ENCODE data around the gene SLC22A2. TPM values are rescaled to one million over a fixed set of nuclear protein-coding genes. Genes with fewer than 3 reads are reported as not detected.

SLC22A2 gene
- total RNA-seq, 4 donors from 2014 or later, result not detected

GRCh38 chr6:160270347-160270746, 11.7 kb upstream of the SLC22A2 start:
- no peak overlapping the region for H3K27ac ChIP-seq
- H3K36me3 ChIP-seq, result no peaks in the 10 kb centered on the region
- H3K4me3 ChIP-seq, result no peak overlapping the region
- no peak for DNase-seq (ENCODE audit: low spot score in 2 of 2)
- 91% methylated on average over 6 of the region's 6 CpGs for WGBS, 2 donors
- H3K9me3 ChIP-seq, result no peaks in the 10 kb centered on the region
- H3K27me3 ChIP-seq, result no peaks in the 10 kb centered on the region
- H3K4me1 ChIP-seq, result no peaks in the 10 kb centered on the region
- no peak for TF ChIP-seq POLR2A (IDR thresholded peaks at IDR 0.05)
- TF ChIP-seq CTCF (IDR thresholded peaks at IDR 0.05), result no peak
- no peak for TF ChIP-seq EP300 (IDR thresholded peaks at IDR 0.05)

GRCh38 chr6:160269771-160270170, 11.2 kb upstream of the SLC22A2 start:
- no peaks in the 10 kb centered on the region for H3K36me3 ChIP-seq
- no peak overlapping the region for H3K27ac ChIP-seq
- no peaks in the 10 kb centered on the region for H3K27me3 ChIP-seq
- no peak for DNase-seq (ENCODE audit: low spot score in 2 of 2)
- H3K4me3 ChIP-seq, result no peak overlapping the region
- TF ChIP-seq POLR2A (IDR thresholded peaks at IDR 0.05), result no peak
- no peak for TF ChIP-seq CTCF (IDR thresholded peaks at IDR 0.05)
- TF ChIP-seq EP300 (IDR thresholded peaks at IDR 0.05), result no peak
- H3K4me1 ChIP-seq, result no peaks in the 10 kb centered on the region
- 89 to 96% methylated on average over 3 of the region's 3 CpGs for WGBS, 2 donors
- no peaks in the 10 kb centered on the region for H3K9me3 ChIP-seq

- no peak for DNase-seq (ENCODE audit: low spot score in 2 of 2)
- H3K36me3 ChIP-seq, result no peaks in the 10 kb centered on the region
- 86 to 88% methylated on average over 4 of the region's 4 CpGs for WGBS, 2 donors
- TF ChIP-seq CTCF (IDR thresholded peaks at IDR 0.05), result no peak
- TF ChIP-seq POLR2A (IDR thresholded peaks at IDR 0.05), result no peak
- no peak for TF ChIP-seq EP300 (IDR thresholded peaks at IDR 0.05)
- no peaks in the 10 kb centered on the region for H3K9me3 ChIP-seq
- no peaks in the 10 kb centered on the region for H3K4me1 ChIP-seq
- H3K27me3 ChIP-seq, result no peaks in the 10 kb centered on the region
- no peak overlapping the region for H3K4me3 ChIP-seq
- H3K27ac ChIP-seq, result no peak overlapping the region
Measured at GRCh38 chr6:160269023-160269521, 10.5 kb upstream of the SLC22A2 start.

GRCh38 chr6:160267102-160267501, 8.5 kb upstream of the SLC22A2 start:
- Histone ChIP-seq H3K36me3 (no peaks in the 10 kb centered on the region), H3K4me3 (no peak overlapping the region), H3K27ac (no peak overlapping the region), H3K9me3 (no peaks in the 10 kb centered on the region), H3K27me3 (no peaks in the 10 kb centered on the region), H3K4me1 (no peaks in the 10 kb centered on the region)
- 89 to 90% methylated on average over 6 of the region's 6 CpGs for WGBS, 2 donors
- TF ChIP-seq CTCF (IDR thresholded peaks at IDR 0.05), result no peak
- no peak for TF ChIP-seq POLR2A (IDR thresholded peaks at IDR 0.05)
- TF ChIP-seq EP300 (IDR thresholded peaks at IDR 0.05), result no peak
- no peak for DNase-seq (ENCODE audit: low spot score in 2 of 2)

- H3K4me1 ChIP-seq, result no peaks in the 10 kb centered on the region
- H3K9me3 ChIP-seq, result no peaks in the 10 kb centered on the region
- DNase-seq (ENCODE audit: low spot score in 2 of 2), result no peak
- TF ChIP-seq CTCF (IDR thresholded peaks at IDR 0.05) (no peak), EP300 (IDR thresholded peaks at IDR 0.05) (no peak)
- no peaks in the 10 kb centered on the region for H3K36me3 ChIP-seq
- H3K4me3 ChIP-seq, result no peak overlapping the region
- no peak overlapping the region for H3K27ac ChIP-seq
- 78 to 84% methylated on average over 6 of the region's 6 CpGs for WGBS, 2 donors
- H3K27me3 ChIP-seq, result no peaks in the 10 kb centered on the region
Measured at GRCh38 chr6:160265869-160266476, 7.4 kb upstream of the SLC22A2 start.

Data from tibial nerve (tissue), 4 donors.